HEK293T (cell line): ENCODE measurements around the gene RANBP3L.

Experiments used
- SP1 ChIP-seq: fragments of 450-650 bp; IDR thresholded peaks from 2 replicates; pipeline ENCODE4 v1.6.1; 2017
- SUZ12 ChIP-seq: fragments of 450-650 bp; IDR thresholded peaks from 2 replicates; pipeline ENCODE4 v1.6.1; 2016; ENCODE audit warnings: mild to moderate bottlenecking
- TARDBP ChIP-seq: fragments of 450-650 bp; IDR thresholded peaks from 2 replicates; pipeline ENCODE4 v1.6.1; 2016

GRCh38 chr5:36243653-36244052 is 58.0 kb downstream of the RANBP3L start:
- TF ChIP-seq TARDBP: no peak
- no peak for TF ChIP-seq SP1
- no peak for TF ChIP-seq SUZ12
